CD14-positive monocyte (primary cell): ENCODE results near the gene KIF3A. TPM values are rescaled to one million over a fixed set of nuclear protein-coding genes. Genes with fewer than 3 reads are reported as not detected.

Source experiments
- DNase-seq, 3 donors: peaks; one replicate each; pipeline ENCODE4 v3.0.0-alpha.2; 2011 to 2022
- H2AFZ ChIP-seq: 2 replicates; pipeline ENCODE4 v1.6.0; 2012; ENCODE audit warnings: mild to moderate bottlenecking, low read depth, low read length, inconsistent platforms; ENCODE audit not compliant: insufficient read depth, poor library complexity, severe bottlenecking
- H3K27ac ChIP-seq, 2 donors: 1 replicate in 1 of 2; 2 replicates in 1 of 2; pipeline ENCODE4 v1.5.1; 2012 to 2013; ENCODE audit warnings: low read length in 2 of 2, control low read depth in 1 of 2, inconsistent platforms in 1 of 2, low read depth in 1 of 2, mild to moderate bottlenecking in 1 of 2
- H3K27me3 ChIP-seq, 2 donors: one replicate each; pipeline versions ENCODE4 v1.6.0 to v1.6.1; 2011 to 2013; ENCODE audit warnings: low read length in 2 of 2; ENCODE audit not compliant: control insufficient read depth in 2 of 2, insufficient read depth in 2 of 2
- H3K36me3 ChIP-seq, 2 donors: replicated peaks in 1 of 2; 1 replicate in 1 of 2; 2 replicates in 1 of 2; pipeline versions ENCODE4 v1.5.1 to v1.6.1; 2012 to 2013; ENCODE audit warnings: low read length in 2 of 2, control low read depth in 1 of 2, inconsistent platforms in 1 of 2, mild to moderate bottlenecking in 1 of 2; ENCODE audit not compliant: insufficient read depth in 2 of 2, control insufficient read depth in 1 of 2
- H3K4me1 ChIP-seq, 2 donors: 1 replicate in 1 of 2; 2 replicates in 1 of 2; pipeline versions ENCODE4 v1.5.1 to v1.6.1; 2012 to 2013; ENCODE audit warnings: low read length in 2 of 2, control low read depth in 1 of 2, inconsistent platforms in 1 of 2, mild to moderate bottlenecking in 1 of 2, moderate library complexity in 1 of 2; ENCODE audit not compliant: insufficient read depth in 2 of 2, control insufficient read depth in 1 of 2
- H3K4me2 ChIP-seq: replicated peaks from 2 replicates; pipeline ENCODE3; 2012; ENCODE audit warnings: low read length, moderate library complexity, mild to moderate bottlenecking; ENCODE audit not compliant: poor library complexity, severe bottlenecking; ENCODE audit errors: extremely low read depth
- H3K4me3 ChIP-seq, 3 experiments: fragments of 200-600 bp in 1 of 3; sonication (generic) in 1 of 3; replicated peaks in 1 of 3; 1 replicate in 2 of 3; 2 replicates in 1 of 3; pipeline ENCODE4 v1.5.1; 2011 to 2013; ENCODE audit warnings: low read length in 3 of 3, mild to moderate bottlenecking in 3 of 3, control low read depth in 2 of 3, low read depth in 2 of 3, inconsistent platforms in 1 of 3, moderate library complexity in 1 of 3
- H3K79me2 ChIP-seq: 2 replicates; pipeline ENCODE4 v1.6.0; 2012; ENCODE audit warnings: mild to moderate bottlenecking, control low read depth, inconsistent platforms, low read length, moderate library complexity; ENCODE audit not compliant: insufficient read depth
- H3K9ac ChIP-seq: 2 replicates; pipeline ENCODE4 v1.6.0; 2017; ENCODE audit warnings: low read length, mild to moderate bottlenecking; ENCODE audit not compliant: insufficient read depth, poor library complexity, severe bottlenecking
- H3K9me3 ChIP-seq, 2 donors: replicated peaks in 1 of 2; 1 replicate in 1 of 2; 2 replicates in 1 of 2; pipeline versions ENCODE4 v1.5.1 to v1.6.1; 2012 to 2013; ENCODE audit warnings: low read length in 2 of 2, control low read depth in 1 of 2; ENCODE audit not compliant: control insufficient read depth in 1 of 2, insufficient read depth in 1 of 2
- H4K20me1 ChIP-seq: 2 replicates; pipeline ENCODE4 v1.6.0; 2012; ENCODE audit warnings: mild to moderate bottlenecking, low read length, control low read depth, moderate library complexity; ENCODE audit not compliant: insufficient read depth
- H3K27ac Mint-ChIP-seq, 7 donors: one replicate each; pipeline ENCODE4 v1.8.0; 2020; ENCODE audit warnings: mild to moderate bottlenecking in 7 of 7, mixed read lengths in 7 of 7, moderate library complexity in 6 of 7, inconsistent platforms in 2 of 7
- H3K27me3 Mint-ChIP-seq, 3 donors: one replicate each; pipeline ENCODE4 v1.8.0; 2021 to 2022; ENCODE audit warnings: low read depth in 3 of 3, mild to moderate bottlenecking in 3 of 3, mixed read lengths in 3 of 3, moderate library complexity in 3 of 3, inconsistent platforms in 1 of 3
- H3K36me3 Mint-ChIP-seq, 2 donors: one replicate each; pipeline ENCODE4 v1.8.0; 2020; ENCODE audit warnings: mixed read lengths in 2 of 2, inconsistent platforms in 1 of 2, mild to moderate bottlenecking in 1 of 2
- H3K4me1 Mint-ChIP-seq: one replicate; pipeline ENCODE4 v1.8.0; 2020; ENCODE audit warnings: mild to moderate bottlenecking, mixed read lengths
- H3K4me3 Mint-ChIP-seq, 2 donors: one replicate each; pipeline ENCODE4 v1.8.0; 2020; ENCODE audit warnings: mild to moderate bottlenecking in 2 of 2, mixed read lengths in 2 of 2, moderate library complexity in 1 of 2
- H3K9me3 Mint-ChIP-seq, 7 donors: one replicate each; pipeline ENCODE4 v1.8.0; 2020 to 2022; ENCODE audit warnings: mixed read lengths in 7 of 7, mild to moderate bottlenecking in 6 of 7, moderate library complexity in 6 of 7, inconsistent platforms in 2 of 7
- CTCF ChIP-seq: fragments of 200-600 bp; IDR thresholded peaks from one replicate; pipeline ENCODE4 v1.8.0; 2022; ENCODE audit warnings: antibody characterized with exemption, mild to moderate bottlenecking
- WGBS: methylation state at CpG from one replicate; pipeline ENCODE4 v1.1.5; 2013; ENCODE audit warnings: missing lambda C conversion rate; ENCODE audit not compliant: insufficient coverage; 5-methylcytosine and 5-hydroxymethylcytosine counted together
- intact Hi-C, 2 donors: fragments of 100-400 bp; cut with micrococcal nuclease; formaldehyde crosslinking; loops; one replicate each; pipeline versions ENCODE4 v1.15.0 to v1.15.1; 2023
- polyA plus RNA-seq, 3 donors: library from polyadenylated mRNA; depleted of rRNA in 1 of 3; unstranded in 2 of 3; stranded (reverse) in 1 of 3; fragments of 300-500 nt in 2 of 3; fragments of >200 nt in 1 of 3; fragmentation: Illumina TruSeq in 2 of 3; gene quantifications; 1 replicate in 2 of 3; 2 replicates in 1 of 3; pipeline ENCODE4 v1.2.3, GENCODE V29; 2012 to 2021

Gene KIF3A
- polyA plus RNA-seq, 3 donors = 0.68 to 1.3 (median 1.2) TPM

GRCh38 chr5:132750471-132751230 lies 13.3 kb upstream of the KIF3A start:
- no peak for DNase-seq
- no peak for TF ChIP-seq CTCF
- peaks cover 5 to 12% of the 10 kb centered on the region in 2 donors for H3K4me1 ChIP-seq
- 90% methylated on average over 7 of the region's 10 CpGs for WGBS
- no peak overlapping the region for H3K4me3 ChIP-seq
- Mint-ChIP-seq H3K27ac (no peak overlapping the region), H3K9me3 (peaks cover 0 to 11% (median 0%) of the 10 kb centered on the region in 7 donors), H3K4me3 (no peak overlapping the region), H3K4me1 (peaks cover 2% of the 10 kb centered on the region), H3K27me3 (peaks cover 37 to 57% (median 38%) of the 10 kb centered on the region in 3 donors), H3K36me3 (no peaks in the 10 kb centered on the region)
- no peak overlapping the region for H3K27ac ChIP-seq
- H3K36me3 ChIP-seq = no peaks in the 10 kb centered on the region
- H3K79me2 ChIP-seq = no peaks in the 10 kb centered on the region
- H2AFZ ChIP-seq = no peak overlapping the region
- peaks cover 0 to 19% of the 10 kb centered on the region in 2 donors for H3K9me3 ChIP-seq
- H3K4me2 ChIP-seq = no peak overlapping the region
- peaks cover 33 to 39% of the 10 kb centered on the region in 2 donors for H3K27me3 ChIP-seq
- H3K9ac ChIP-seq = no peak overlapping the region
- intact Hi-C loops = no loop called here
- no peaks in the 10 kb centered on the region for H4K20me1 ChIP-seq

GRCh38 chr5:132749506-132749905 lies 12.2 kb upstream of the KIF3A start:
- no peak overlapping the region for H3K4me2 ChIP-seq
- peaks cover 40 to 49% of the 10 kb centered on the region in 2 donors for H3K27me3 ChIP-seq
- H3K27me3 Mint-ChIP-seq = peaks cover 48 to 66% (median 49%) of the 10 kb centered on the region in 3 donors
- no peak overlapping the region for H3K4me3 Mint-ChIP-seq
- no peak for TF ChIP-seq CTCF
- peaks cover 2% of the 10 kb centered on the region for H3K4me1 Mint-ChIP-seq
- peaks cover 0 to 11% (median 2%) of the 10 kb centered on the region in 7 donors for H3K9me3 Mint-ChIP-seq
- no peak overlapping the region for H2AFZ ChIP-seq
- peaks cover 5 to 12% of the 10 kb centered on the region in 2 donors for H3K4me1 ChIP-seq
- H3K4me3 ChIP-seq = no peak overlapping the region
- no peak overlapping the region for H3K27ac ChIP-seq
- no peaks in the 10 kb centered on the region for H4K20me1 ChIP-seq
- no peaks in the 10 kb centered on the region for H3K79me2 ChIP-seq
- no peak for DNase-seq
- no peaks in the 10 kb centered on the region for H3K36me3 Mint-ChIP-seq
- no peak overlapping the region for H3K27ac Mint-ChIP-seq
- peaks cover 0 to 23% of the 10 kb centered on the region in 2 donors for H3K9me3 ChIP-seq
- H3K9ac ChIP-seq = no peak overlapping the region
- intact Hi-C loops = no loop called here
- no peaks in the 10 kb centered on the region for H3K36me3 ChIP-seq
- WGBS = no CpG with 5 or more reads among the region's 2 CpGs
